Measurements from ENCODE around the gene BRINP2.

The BRINP2 gene

GRCh38 chr1:177249231-177249630, 78.5 kb downstream of the BRINP2 start:
- in situ Hi-C loops (cut with MboI; ENCODE audit: low pct_unique_long_range_greater_than_20kb, low sequenced_read_pairs): no loop called here
- no peak for DNase-seq

GRCh38 chr1:177252877-177253276, 82.1 kb downstream of the BRINP2 start:
- in situ Hi-C loops (cut with MboI; ENCODE audit: low pct_unique_long_range_greater_than_20kb, low sequenced_read_pairs): no loop called here
- DNase-seq: no peak

- DNase-seq: no peak
- in situ Hi-C loops (cut with MboI; ENCODE audit: low pct_unique_long_range_greater_than_20kb, low sequenced_read_pairs): no loop called here
Measured at GRCh38 chr1:177255411-177255810, 84.7 kb downstream of the BRINP2 start.

- DNase-seq: peak; percentile 38
- in situ Hi-C loops (cut with MboI; ENCODE audit: low pct_unique_long_range_greater_than_20kb, low sequenced_read_pairs): no loop called here
Measured at GRCh38 chr1:177256153-177257075, 85.7 kb downstream of the BRINP2 start.

- in situ Hi-C loops (cut with MboI; ENCODE audit: low pct_unique_long_range_greater_than_20kb, low sequenced_read_pairs): no loop called here
- DNase-seq: no peak
Measured at GRCh38 chr1:177257128-177257527, 86.4 kb downstream of the BRINP2 start.

GRCh38 chr1:177257576-177257975, 86.8 kb downstream of the BRINP2 start:
- in situ Hi-C loops (cut with MboI; ENCODE audit: low pct_unique_long_range_greater_than_20kb, low sequenced_read_pairs): no loop called here
- DNase-seq: no peak

GRCh38 chr1:177270863-177271262, 100.1 kb downstream of the BRINP2 start:
- in situ Hi-C loops (cut with MboI; ENCODE audit: low pct_unique_long_range_greater_than_20kb, low sequenced_read_pairs): no loop called here
- DNase-seq: no peak

GRCh38 chr1:177273141-177273540, 102.4 kb downstream of the BRINP2 start:
- no peak for DNase-seq
- in situ Hi-C loops (cut with MboI; ENCODE audit: low pct_unique_long_range_greater_than_20kb, low sequenced_read_pairs): no loop called here

GRCh38 chr1:177274687-177275211, 104.0 kb downstream of the BRINP2 start:
- DNase-seq: no peak
- in situ Hi-C loops (cut with MboI; ENCODE audit: low pct_unique_long_range_greater_than_20kb, low sequenced_read_pairs): no loop called here

- no peak for DNase-seq
- in situ Hi-C loops (cut with MboI; ENCODE audit: low pct_unique_long_range_greater_than_20kb, low sequenced_read_pairs): no loop called here
Measured at GRCh38 chr1:177275736-177276135, 105.0 kb downstream of the BRINP2 start.

GRCh38 chr1:177278626-177279390, 108.0 kb downstream of the BRINP2 start:
- DNase-seq: no peak
- in situ Hi-C loops (cut with MboI; ENCODE audit: low pct_unique_long_range_greater_than_20kb, low sequenced_read_pairs): no loop called here

GRCh38 chr1:177281901-177282300, 111.1 kb downstream of the BRINP2 start:
- in situ Hi-C loops (cut with MboI; ENCODE audit: low pct_unique_long_range_greater_than_20kb, low sequenced_read_pairs): no loop called here
- no peak for DNase-seq

- in situ Hi-C loops (cut with MboI; ENCODE audit: low pct_unique_long_range_greater_than_20kb, low sequenced_read_pairs): no loop called here
- no peak for DNase-seq
Measured at GRCh38 chr1:177282976-177283375, 112.2 kb downstream of the BRINP2 start.

GRCh38 chr1:177283380-177283779, 112.6 kb downstream of the BRINP2 start:
- in situ Hi-C loops (cut with MboI; ENCODE audit: low pct_unique_long_range_greater_than_20kb, low sequenced_read_pairs): no loop called here
- no peak for DNase-seq

GRCh38 chr1:177286396-177286795, 115.6 kb downstream of the BRINP2 start:
- in situ Hi-C loops (cut with MboI; ENCODE audit: low pct_unique_long_range_greater_than_20kb, low sequenced_read_pairs): no loop called here

GRCh38 chr1:177287270-177287669, 116.5 kb downstream of the BRINP2 start:
- in situ Hi-C loops (cut with MboI; ENCODE audit: low pct_unique_long_range_greater_than_20kb, low sequenced_read_pairs): no loop called here
- DNase-seq: no peak

More at GRCh38 chr1:177286396-177286795, 115.6 kb downstream of the BRINP2 start:
- no peak for DNase-seq

GRCh38 chr1:177287994-177288393, 117.2 kb downstream of the BRINP2 start:
- in situ Hi-C loops (cut with MboI; ENCODE audit: low pct_unique_long_range_greater_than_20kb, low sequenced_read_pairs): no loop called here
- DNase-seq: no peak

- in situ Hi-C loops (cut with MboI; ENCODE audit: low pct_unique_long_range_greater_than_20kb, low sequenced_read_pairs): no loop called here
- DNase-seq: no peak
Measured at GRCh38 chr1:177289532-177289931, 118.8 kb downstream of the BRINP2 start.

- DNase-seq: no peak
- in situ Hi-C loops (cut with MboI; ENCODE audit: low pct_unique_long_range_greater_than_20kb, low sequenced_read_pairs): no loop called here
Measured at GRCh38 chr1:177300431-177300830, 129.7 kb downstream of the BRINP2 start.
